GM19452 (cell line): ENCODE results near the gene BUD13.

Source experiments
- ATAC-seq: cut with Tn5 transposase; IDR thresholded peaks from one replicate; pipeline ENCODE4 v1.9.1; 2021; ENCODE audit not compliant: unreplicated experiment

Gene BUD13

GRCh38 chr11:116720895-116721294 is 51.9 kb downstream of the BUD13 start:
- no peak for ATAC-seq

GRCh38 chr11:116718955-116719501 is 53.8 kb downstream of the BUD13 start:
- ATAC-seq: no peak

- ATAC-seq: no peak
Measured at GRCh38 chr11:116716621-116717020, 56.2 kb downstream of the BUD13 start.

GRCh38 chr11:116715383-116715782 is 57.4 kb downstream of the BUD13 start:
- no peak for ATAC-seq

- no peak for ATAC-seq
Measured at GRCh38 chr11:116714902-116715301, 57.9 kb downstream of the BUD13 start.

- ATAC-seq: no peak
Measured at GRCh38 chr11:116712428-116712827, 60.4 kb downstream of the BUD13 start.

- no peak for ATAC-seq
Measured at GRCh38 chr11:116710762-116711161, 62.0 kb downstream of the BUD13 start.

GRCh38 chr11:116710001-116710674 is 62.6 kb downstream of the BUD13 start:
- no peak for ATAC-seq

- no peak for ATAC-seq
Measured at GRCh38 chr11:116707746-116708145, 65.0 kb downstream of the BUD13 start.

GRCh38 chr11:116707161-116707629 is 65.6 kb downstream of the BUD13 start:
- no peak for ATAC-seq

GRCh38 chr11:116703421-116703820 is 69.4 kb downstream of the BUD13 start:
- ATAC-seq: no peak

GRCh38 chr11:116702772-116703385 is 69.9 kb downstream of the BUD13 start:
- ATAC-seq: no peak

- ATAC-seq: no peak
Measured at GRCh38 chr11:116701876-116702275, 70.9 kb downstream of the BUD13 start.

GRCh38 chr11:116701297-116701801 is 71.4 kb downstream of the BUD13 start:
- no peak for ATAC-seq

- no peak for ATAC-seq
Measured at GRCh38 chr11:116700586-116701220, 72.1 kb downstream of the BUD13 start.
